Bronchial epithelial cell (primary cell): ENCODE results near the gene RFX4. TPM values are rescaled to one million over a fixed set of nuclear protein-coding genes. Genes with fewer than 3 reads are reported as not detected.

Experiments
- DNase-seq: peaks from one replicate; pipeline ENCODE4 v3.0.0-alpha.2; 2010; ENCODE audit warnings: low read depth
- FAIRE-seq: peaks from 2 replicates; lab custom pipeline; 2011; peaks lifted over from hg19 to GRCh38; lab: Jason Lieb, UNC
- H3K27me3 ChIP-seq: 2 replicates; pipeline ENCODE4 v1.5.1; 2011; ENCODE audit warnings: low read length; ENCODE audit not compliant: control insufficient read depth, insufficient read depth
- H3K36me3 ChIP-seq: 2 replicates; pipeline ENCODE4 v1.5.1; 2011; ENCODE audit warnings: low read length; ENCODE audit not compliant: control insufficient read depth, insufficient read depth
- H3K4me3 ChIP-seq: 2 replicates; pipeline ENCODE4 v1.5.1; 2011; ENCODE audit warnings: mild to moderate bottlenecking, low read depth, low read length, control low read depth
- CTCF ChIP-seq: IDR thresholded peaks from 2 replicates; pipeline ENCODE4 v1.5.1; 2011; ENCODE audit warnings: mild to moderate bottlenecking, moderate library complexity, low read length, control low read depth, inconsistent platforms; ENCODE audit not compliant: insufficient read depth, severe bottlenecking
- total RNA-seq: library from RNA; depleted of rRNA; stranded (reverse); fragments of >200 nt; gene quantifications from 2 replicates; pipeline ENCODE4 v1.2.1, GENCODE V29; 2014

Gene RFX4
- total RNA-seq, 1 donor from 2014 or later, result not detected

- no peak for TF ChIP-seq CTCF
- DNase-seq (peak; percentile 81), FAIRE-seq (no peak)
- Histone ChIP-seq H3K4me3 (no peak overlapping the region), H3K36me3 (no peaks in the 10 kb centered on the region), H3K27me3 (no peaks in the 10 kb centered on the region)
Observed at GRCh38 chr12:106598003-106598402, 15.2 kb downstream of the RFX4 start.

- TF ChIP-seq CTCF, result no peak
- FAIRE-seq, result no peak
Observed at GRCh38 chr12:106599302-106599701, 16.5 kb downstream of the RFX4 start.

GRCh38 chr12:106600503-106600902 lies 17.7 kb downstream of the RFX4 start:
- Histone ChIP-seq H3K4me3 (no peak overlapping the region), H3K36me3 (no peaks in the 10 kb centered on the region), H3K27me3 (no peaks in the 10 kb centered on the region)
- no peak for DNase-seq
- TF ChIP-seq CTCF, result no peak
- FAIRE-seq, result no peak

More at GRCh38 chr12:106599302-106599701, 16.5 kb downstream of the RFX4 start:
- H3K36me3 ChIP-seq, result no peaks in the 10 kb centered on the region
- DNase-seq, result no peak
- H3K4me3 ChIP-seq, result no peak overlapping the region
- no peaks in the 10 kb centered on the region for H3K27me3 ChIP-seq

- TF ChIP-seq CTCF, result no peak
- Histone ChIP-seq H3K36me3 (no peaks in the 10 kb centered on the region), H3K27me3 (no peaks in the 10 kb centered on the region), H3K4me3 (no peak overlapping the region)
- FAIRE-seq (no peak), DNase-seq (no peak)
Observed at GRCh38 chr12:106601031-106601430, 18.2 kb downstream of the RFX4 start.

GRCh38 chr12:106601496-106601895 lies 18.7 kb downstream of the RFX4 start:
- no peak for TF ChIP-seq CTCF
- H3K27me3 ChIP-seq, result no peaks in the 10 kb centered on the region
- DNase-seq, result no peak
- FAIRE-seq, result no peak
- H3K4me3 ChIP-seq, result no peak overlapping the region
- H3K36me3 ChIP-seq, result no peaks in the 10 kb centered on the region

GRCh38 chr12:106602076-106602475 lies 19.3 kb downstream of the RFX4 start:
- TF ChIP-seq CTCF, result no peak
- no peak for DNase-seq
- Histone ChIP-seq H3K36me3 (no peaks in the 10 kb centered on the region), H3K4me3 (no peak overlapping the region), H3K27me3 (no peaks in the 10 kb centered on the region)
- FAIRE-seq, result no peak
